Fibroblast of the aortic adventitia (primary cell): Measurements from ENCODE around the gene NCK2. TPM values are rescaled to one million over a fixed set of nuclear protein-coding genes. Genes with fewer than 3 reads are reported as not detected.
A peak's percentile ranks its signal among the peaks of the same experiment; 100 is the strongest.

Experiments
- DNase-seq: peaks from one replicate; pipeline ENCODE4 v3.0.0-alpha.2; 2010; ENCODE audit warnings: low read depth
- H3K4me3 ChIP-seq: 2 replicates; pipeline ENCODE4 v1.5.1; 2011; ENCODE audit warnings: low read depth, mild to moderate bottlenecking, control low read depth, low read length, moderate library complexity
- total RNA-seq: library from RNA; depleted of rRNA; stranded (reverse); fragments of >200 nt; gene quantifications from 2 replicates; pipeline ENCODE4 v1.2.3, GENCODE V29; 2012; ENCODE audit warnings: low replicate concordance
- TF ChIP-seq, protein P1 (sequence below): IDR thresholded peaks from 2 replicates; pipeline ENCODE4 v1.5.1; 2011; ENCODE audit warnings: mild to moderate bottlenecking, low read length, control low read depth, inconsistent platforms; ENCODE audit not compliant: insufficient read depth

Gene NCK2
- total RNA-seq, 1 donor = 9.4 TPM

GRCh38 chr2:105712166-105712915 lies 32.4 kb upstream of the NCK2 start:
- DNase-seq = peak; percentile 46
- H3K4me3 ChIP-seq = no peak overlapping the region

GRCh38 chr2:105712981-105713596 lies 31.6 kb upstream of the NCK2 start:
- TF ChIP-seq, protein P1, sequence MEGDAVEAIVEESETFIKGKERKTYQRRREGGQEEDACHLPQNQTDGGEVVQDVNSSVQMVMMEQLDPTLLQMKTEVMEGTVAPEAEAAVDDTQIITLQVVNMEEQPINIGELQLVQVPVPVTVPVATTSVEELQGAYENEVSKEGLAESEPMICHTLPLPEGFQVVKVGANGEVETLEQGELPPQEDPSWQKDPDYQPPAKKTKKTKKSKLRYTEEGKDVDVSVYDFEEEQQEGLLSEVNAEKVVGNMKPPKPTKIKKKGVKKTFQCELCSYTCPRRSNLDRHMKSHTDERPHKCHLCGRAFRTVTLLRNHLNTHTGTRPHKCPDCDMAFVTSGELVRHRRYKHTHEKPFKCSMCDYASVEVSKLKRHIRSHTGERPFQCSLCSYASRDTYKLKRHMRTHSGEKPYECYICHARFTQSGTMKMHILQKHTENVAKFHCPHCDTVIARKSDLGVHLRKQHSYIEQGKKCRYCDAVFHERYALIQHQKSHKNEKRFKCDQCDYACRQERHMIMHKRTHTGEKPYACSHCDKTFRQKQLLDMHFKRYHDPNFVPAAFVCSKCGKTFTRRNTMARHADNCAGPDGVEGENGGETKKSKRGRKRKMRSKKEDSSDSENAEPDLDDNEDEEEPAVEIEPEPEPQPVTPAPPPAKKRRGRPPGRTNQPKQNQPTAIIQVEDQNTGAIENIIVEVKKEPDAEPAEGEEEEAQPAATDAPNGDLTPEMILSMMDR = no peak
- no peak overlapping the region for H3K4me3 ChIP-seq
- DNase-seq = peak; percentile 59

More at GRCh38 chr2:105712166-105712915, 32.4 kb upstream of the NCK2 start:
- TF ChIP-seq, protein P1 = no peak

- TF ChIP-seq, protein P1 = no peak
- H3K4me3 ChIP-seq = no peak overlapping the region
Measured at GRCh38 chr2:105714141-105714540, 30.6 kb upstream of the NCK2 start.

DNA sequence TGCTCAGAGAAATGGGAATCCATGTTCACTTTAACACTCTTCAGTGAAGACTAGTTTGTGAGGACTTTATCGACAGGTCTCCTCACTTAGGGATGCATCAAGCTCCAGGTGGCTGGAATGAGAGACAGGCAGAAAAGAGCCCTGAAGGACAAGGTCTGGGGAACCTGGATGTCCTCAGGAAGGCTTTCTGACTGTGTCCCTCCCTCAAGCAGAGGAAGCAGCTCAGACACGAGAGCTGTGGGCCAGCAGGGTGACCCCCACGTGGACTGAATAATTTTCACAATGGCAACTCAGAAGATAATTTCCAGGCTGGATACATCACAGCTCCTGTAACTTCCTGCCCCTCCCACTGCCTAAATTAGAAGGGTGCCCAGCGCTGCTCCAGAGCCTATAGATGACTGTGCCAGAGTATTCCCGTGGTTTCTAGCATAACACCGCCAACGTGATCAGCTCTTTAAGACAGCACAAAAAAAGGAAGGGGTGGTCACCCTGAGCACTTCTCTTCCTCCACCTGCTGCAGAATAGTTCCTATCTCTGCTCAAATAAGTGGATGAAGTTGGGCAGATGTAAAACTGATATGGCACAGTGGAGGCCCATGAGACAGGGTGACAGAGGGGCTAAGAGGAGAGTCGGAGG lies 25.7 kb upstream of the NCK2 start:
- TF ChIP-seq, protein P1 = no peak
- DNase-seq = no peak
- H3K4me3 ChIP-seq = no peak overlapping the region

More at GRCh38 chr2:105714141-105714540, 30.6 kb upstream of the NCK2 start:
- DNase-seq = no peak

GRCh38 chr2:105721991-105722511 lies 22.7 kb upstream of the NCK2 start:
- TF ChIP-seq, protein P1 = no peak
- H3K4me3 ChIP-seq = no peak overlapping the region
- DNase-seq = no peak

GRCh38 chr2:105722726-105723297 lies 21.9 kb upstream of the NCK2 start:
- TF ChIP-seq, protein P1 = no peak
- H3K4me3 ChIP-seq = no peak overlapping the region
- DNase-seq = no peak
